Measurements from ENCODE around the gene ERICH3.

GRCh38 chr1:74545821-74546220 lies 127.8 kb downstream of the ERICH3 start:
- TF ChIP-seq POLR2A (IDR thresholded peaks at IDR 0.05; ENCODE audit: low read depth, low read length) (no peak), POLR2AphosphoS5 (IDR thresholded peaks at IDR 0.05; ENCODE audit: low read depth, low read length) (no peak), TAF1 (IDR thresholded peaks at IDR 0.05; ENCODE audit: borderline replicate concordance, low read depth, low read length) (no peak)

All from GM12892 (cell line).